GF-D8 (cell line): ENCODE results near the gene SLC6A11.

ENCODE experiments used
- DNase-seq: peaks from one replicate; lab custom pipeline; 2025; lab: John Stamatoyannopoulos, UW

The SLC6A11 gene

DNA sequence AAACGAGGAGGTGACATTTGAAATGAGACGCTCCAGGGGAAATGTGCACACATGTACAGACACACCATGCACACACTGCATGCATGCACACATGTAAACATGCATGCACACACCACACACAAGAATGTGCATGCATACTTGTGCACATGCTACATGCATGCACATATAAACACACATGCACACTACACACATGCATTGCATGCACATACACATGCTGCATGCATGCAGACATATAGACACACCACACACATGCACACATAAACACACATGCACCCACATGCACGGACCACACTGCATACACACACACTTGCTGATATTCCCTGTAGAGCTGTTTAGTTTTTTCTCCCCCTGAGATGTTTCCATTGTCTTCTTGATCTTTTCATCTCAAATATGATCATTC is 138.7 kb downstream of the SLC6A11 start:
- no peak for DNase-seq

DNA sequence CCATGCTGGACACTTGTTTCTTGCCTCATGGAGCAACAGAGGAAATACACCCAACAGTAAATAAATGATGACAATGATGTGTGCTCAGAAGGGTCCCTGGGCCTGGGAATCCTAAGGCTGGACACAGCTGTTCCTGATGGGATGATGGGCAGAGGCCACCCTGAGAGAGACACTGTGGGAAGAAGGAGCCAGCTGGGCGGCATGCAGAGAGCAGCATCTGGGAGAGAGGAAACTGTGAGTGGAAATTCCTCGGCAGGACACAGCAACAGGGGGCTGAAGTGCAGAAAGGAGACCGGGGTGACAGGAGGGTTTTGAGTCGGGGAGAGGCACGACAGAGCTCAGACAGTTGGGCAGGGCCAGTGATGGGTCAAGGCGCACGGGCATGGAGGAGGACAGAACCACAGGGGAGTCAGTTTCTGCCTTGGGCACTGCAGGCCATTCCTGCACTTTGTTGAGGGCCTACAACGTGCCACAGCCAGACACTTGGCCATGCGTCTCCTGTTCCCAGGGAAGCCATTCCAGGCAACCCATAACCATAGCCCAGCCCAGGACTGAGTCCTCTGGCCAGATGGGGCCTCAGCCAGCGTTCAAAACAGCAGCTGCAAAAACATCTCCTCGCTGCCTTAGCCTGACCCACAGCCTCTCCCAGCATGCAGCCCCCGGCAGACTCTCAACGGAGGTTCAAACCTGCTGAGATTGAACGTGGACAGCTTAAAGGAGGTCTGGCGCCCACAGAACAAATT is 139.9 kb downstream of the SLC6A11 start:
- no peak for DNase-seq

DNA sequence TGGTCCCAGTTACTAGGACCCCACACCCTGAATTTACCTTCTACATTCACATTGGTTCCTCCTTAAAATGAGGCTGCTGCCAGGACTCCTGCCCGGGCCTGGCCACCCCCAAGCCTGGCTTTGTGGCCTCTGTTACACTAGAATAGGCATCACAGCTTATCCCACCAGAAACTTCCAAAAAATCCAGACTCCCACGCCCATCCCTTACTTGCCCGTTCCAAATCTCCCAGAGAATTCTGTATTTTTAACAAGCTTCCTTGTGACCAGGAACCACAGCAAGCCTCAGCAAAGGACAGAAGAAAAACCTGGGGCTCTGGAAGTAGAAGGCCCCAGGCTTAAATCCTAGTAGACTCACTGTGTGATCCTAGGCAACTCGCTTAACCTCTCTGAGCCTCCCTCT is 140.5 kb downstream of the SLC6A11 start:
- DNase-seq, result no peak

DNA sequence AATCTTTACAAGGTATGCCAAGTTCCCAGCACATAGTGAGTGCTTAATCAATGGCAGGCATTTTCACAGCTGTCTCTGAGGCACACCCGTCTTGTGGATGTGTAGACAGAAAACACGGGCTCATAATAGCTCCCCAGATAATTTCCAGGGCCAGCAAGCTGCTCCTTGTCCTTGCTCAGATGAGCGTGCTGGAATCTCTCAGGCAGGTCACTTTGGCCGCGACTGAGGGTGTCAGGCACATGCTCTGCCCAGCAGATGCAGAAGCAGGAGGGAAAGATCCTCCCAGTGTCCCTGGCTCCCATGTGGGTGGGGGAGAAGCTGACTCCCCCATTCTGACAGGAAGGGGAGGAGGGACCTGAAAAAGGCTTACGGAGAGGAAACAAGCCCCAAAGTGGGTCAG is 141.0 kb downstream of the SLC6A11 start:
- DNase-seq, result no peak

DNA sequence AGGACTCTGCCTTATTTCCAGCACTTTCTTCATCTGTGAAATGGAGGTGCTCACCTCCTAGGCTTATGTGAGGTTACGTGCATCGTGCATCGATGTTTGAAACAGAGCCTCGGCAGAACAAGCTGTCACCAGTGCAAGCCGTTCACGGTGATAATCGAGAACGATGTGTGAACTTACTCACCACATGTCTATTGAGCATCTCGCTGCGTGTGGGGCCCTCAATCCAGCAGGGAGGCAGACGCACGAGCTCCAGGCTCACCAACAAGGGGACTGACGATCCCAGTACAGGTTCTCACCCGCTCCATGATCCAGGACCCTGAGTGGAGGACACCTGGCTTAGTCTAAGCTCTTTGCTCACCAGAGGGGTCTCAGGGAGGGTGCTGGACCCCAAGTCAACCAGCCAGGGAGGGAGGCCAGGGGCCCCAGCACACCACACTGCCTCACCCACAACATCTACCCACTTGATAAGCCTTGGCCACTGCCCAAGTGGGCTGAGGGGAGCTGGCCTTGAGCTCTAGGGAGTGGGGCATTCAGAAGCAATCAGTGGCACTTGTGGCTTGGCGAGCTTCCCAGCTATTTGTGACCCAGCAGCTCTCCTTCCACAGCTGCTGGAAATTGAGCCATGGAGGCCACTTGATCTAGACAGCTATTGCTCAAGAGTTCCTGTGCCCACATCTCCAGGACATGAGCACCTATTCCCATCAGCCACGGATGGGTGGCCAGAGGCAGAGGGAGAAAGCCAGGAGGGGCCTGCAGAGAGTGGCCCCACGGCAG is 142.1 kb downstream of the SLC6A11 start:
- peak; percentile 29 for DNase-seq

DNA sequence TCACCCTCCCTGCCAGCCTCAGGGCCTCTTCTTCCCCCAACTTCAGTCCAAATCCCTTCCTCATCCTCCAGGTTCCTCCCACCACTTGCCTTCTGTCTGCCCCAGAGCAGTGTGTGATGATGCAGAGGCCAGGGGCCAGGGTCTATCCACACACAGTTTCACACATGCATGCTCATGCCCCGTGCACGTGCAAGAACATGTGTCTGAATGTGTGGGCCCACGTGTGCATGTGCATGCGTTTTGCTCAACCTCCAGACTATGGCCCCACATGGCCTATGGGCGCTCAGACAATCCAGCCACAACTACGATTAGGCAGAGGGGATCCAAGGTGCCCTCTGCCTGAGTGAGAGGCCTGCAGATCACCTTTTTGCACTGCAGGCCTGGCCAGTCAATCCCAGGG is 144.2 kb downstream of the SLC6A11 start:
- no peak for DNase-seq

DNA sequence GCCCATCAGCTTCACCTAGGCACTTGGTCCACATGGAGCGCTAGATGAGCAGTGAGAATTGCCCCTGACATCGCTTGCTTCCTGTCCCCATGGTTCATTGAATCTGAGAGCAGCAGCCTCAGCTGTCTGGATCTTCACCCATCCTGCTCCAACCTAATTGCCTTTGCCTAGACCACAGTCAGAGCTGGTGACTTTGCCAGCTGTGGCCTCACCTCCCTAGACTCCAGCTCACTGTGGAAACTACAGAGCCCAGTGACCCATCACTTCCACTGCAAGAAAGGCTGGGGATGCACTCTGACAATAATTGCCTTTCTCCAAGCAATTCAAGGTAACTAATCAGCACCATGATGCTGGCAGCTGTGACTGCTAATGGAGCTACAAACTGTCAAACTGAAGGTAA is 145.9 kb downstream of the SLC6A11 start:
- DNase-seq, result no peak

DNA sequence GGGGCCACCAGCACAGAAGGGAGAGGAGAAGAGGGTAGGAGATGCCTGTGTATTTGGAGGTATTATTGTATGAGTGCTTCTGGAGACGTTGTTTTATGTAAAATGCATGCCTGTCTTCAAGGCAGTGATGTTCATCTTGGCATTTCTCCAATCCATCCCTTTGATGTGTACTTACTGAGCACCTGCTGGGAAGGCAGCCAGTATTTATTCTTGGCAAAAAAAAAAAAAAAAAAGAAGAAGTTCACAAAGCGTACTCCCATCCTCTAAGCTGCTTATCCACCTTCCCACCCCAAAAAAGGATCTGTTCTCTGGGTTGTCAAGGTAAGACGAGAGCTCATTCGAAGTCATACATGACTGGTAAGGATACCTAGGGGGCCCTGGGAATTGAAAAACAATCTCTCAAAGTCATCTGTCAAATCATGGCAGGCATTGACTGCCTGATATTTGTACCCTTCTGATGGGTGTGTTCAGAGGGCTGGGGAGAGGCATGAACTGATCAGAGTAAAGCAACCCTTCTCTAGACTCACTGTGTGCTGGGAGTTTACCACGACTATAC is 146.5 kb downstream of the SLC6A11 start:
- no peak for DNase-seq

DNA sequence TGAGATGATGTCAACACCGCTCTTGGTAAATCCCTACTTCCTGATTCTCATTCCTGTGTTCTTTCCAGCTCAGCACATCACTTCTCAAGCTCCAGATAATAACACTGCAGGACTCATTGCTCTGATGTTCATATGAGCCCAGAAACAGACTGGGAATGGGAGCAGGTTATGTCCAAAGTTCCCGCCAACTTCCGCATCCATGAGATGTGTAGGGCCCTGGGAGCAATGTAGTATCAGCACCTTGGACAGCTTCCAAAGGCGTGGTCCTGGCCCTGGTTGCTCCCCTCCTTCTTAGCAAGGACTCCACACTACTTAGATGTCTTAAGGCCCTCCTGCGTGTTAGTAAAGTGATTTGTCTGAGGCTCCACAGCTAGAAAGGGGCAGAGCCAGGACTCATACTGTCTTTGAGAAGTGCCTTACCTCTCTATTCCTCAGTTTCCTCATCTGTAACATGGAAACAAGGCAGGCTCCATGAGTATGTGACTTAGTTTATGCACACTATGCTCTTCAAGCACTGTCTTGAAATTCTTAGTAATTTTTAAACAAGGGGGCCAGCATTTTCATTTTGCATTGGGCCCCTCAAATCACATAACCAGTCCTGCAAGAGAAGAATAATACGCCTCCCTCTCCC is 148.6 kb downstream of the SLC6A11 start:
- no peak for DNase-seq

DNA sequence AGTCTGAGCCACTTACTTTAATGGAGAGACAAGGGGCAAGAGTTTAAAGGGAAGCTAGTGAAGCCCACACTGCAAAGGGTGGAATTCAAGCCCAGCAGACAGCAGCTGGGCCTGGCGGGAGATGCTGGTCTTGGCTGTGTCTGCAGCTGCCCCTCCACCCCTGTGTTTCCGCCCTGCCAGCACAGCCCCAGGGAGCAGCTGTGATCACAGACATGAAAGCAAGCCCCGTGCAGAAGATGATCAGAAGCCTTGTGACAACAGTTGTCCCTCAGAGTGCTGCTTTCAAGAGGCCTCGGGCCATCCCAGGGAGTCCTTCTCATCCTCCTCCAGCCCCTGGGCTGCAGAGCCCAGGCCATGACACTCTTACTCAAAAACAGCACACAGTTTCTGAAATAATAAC is 152.4 kb downstream of the SLC6A11 start:
- DNase-seq, result no peak

DNA sequence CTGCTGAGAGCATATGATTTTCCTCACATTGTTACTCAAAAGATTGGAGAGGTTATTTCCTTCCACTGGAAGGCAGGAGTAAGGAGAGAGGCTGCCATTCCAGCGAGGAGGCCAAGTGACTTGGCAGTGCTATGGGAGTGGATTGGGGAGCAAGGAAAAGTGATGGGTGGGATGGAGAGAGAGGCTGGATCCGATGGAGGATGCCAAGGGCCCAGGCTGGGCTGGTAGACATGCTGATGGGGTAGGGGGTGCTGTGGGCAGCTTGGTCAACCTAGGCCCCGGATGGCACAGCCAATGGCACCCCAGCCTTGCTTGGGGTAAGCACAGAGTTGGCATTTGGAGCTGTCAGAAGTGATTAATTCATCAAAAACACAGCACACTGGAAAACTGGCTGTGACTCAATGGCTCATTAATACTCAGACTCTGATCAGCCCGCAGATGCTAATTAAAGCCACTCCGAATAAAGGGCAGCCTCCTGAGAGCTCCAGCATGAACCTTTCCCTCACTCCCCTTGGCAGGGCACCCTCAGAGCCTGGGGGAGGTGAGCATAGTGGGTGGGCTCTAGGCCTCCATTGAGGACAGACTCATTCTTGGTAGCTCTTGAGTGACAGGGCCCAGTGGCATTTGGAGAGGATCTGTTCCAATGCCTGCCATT is 154.4 kb downstream of the SLC6A11 start:
- DNase-seq, result no peak

DNA sequence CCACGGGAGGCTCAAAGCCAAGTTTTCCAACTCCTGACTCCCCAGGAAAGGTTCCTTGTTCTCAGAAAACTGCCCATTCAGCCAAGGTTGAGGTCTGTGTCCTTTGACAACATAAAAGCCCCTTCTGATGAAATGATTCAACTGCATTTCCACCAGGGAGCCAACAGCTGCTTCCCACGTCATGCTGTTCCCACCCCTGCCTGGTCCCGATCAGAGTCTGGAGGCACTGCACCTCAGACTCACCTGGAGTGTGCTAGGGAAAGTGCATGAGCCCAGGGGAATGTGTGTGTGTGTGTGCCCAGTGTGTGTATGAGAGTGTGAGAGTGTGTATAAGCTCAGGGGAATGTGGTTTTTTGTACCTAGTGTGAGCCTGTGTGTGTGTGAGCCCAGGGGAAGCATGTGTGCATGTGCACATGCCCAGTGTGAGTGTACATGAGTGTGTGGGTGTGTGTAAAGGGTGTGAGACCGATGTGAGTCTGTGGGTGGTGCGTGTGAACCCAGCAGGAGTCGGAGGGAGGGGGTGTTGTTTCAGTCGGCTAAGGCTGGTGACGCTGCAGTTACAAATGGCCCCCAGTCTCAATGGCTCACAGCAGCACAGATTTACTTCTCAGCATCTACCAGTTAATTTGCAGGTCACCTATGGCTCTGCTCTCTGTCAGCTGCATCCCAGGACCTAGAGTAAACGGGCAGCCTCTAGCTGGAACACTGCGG is 156.2 kb downstream of the SLC6A11 start:
- DNase-seq, result no peak

DNA sequence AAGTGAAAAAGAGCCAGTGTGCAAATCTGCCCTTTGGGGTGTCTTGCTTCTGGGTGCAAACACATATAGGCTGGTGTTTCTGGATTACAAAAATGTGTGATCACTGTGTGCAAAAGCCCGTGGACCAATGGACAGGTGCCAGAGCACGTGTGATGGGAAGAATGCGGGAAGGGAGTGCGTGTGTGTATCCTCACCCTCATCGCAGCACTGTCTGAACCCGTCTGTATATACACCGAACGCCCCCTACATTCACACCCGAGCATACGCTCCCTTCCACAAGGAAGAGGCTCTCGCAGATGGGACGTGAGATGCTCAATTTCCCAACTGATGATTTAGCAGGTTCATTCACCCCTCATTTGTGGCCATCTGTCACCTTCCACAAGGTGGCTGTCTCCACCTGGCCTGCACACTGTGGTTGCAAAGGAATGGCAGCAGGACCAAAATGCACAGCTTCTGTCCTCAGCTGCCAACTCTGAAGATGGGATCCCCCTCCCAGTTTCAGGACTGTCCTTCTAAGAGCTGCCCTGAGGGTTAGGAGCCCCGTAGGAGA is 157.1 kb downstream of the SLC6A11 start:
- DNase-seq, result no peak

DNA sequence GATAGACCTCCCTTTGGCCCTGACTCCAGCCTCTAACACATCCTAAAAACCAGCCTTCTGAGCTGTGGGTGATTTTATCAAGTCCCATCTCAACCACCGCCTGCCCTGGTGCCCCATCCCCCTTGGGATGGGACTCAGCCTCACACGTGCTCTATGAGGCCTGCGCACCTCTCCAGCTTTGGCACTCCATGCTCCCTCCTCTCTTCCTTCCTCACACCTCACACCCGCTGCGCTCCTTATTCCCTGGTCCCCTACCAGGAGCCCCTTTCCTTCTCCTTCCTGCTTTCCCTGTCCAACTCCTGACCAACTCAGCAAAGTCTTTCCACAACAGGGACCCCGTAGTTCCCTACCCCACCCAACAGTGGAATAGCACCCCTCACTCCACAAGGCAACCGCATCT is 158.1 kb downstream of the SLC6A11 start:
- DNase-seq, result no peak

DNA sequence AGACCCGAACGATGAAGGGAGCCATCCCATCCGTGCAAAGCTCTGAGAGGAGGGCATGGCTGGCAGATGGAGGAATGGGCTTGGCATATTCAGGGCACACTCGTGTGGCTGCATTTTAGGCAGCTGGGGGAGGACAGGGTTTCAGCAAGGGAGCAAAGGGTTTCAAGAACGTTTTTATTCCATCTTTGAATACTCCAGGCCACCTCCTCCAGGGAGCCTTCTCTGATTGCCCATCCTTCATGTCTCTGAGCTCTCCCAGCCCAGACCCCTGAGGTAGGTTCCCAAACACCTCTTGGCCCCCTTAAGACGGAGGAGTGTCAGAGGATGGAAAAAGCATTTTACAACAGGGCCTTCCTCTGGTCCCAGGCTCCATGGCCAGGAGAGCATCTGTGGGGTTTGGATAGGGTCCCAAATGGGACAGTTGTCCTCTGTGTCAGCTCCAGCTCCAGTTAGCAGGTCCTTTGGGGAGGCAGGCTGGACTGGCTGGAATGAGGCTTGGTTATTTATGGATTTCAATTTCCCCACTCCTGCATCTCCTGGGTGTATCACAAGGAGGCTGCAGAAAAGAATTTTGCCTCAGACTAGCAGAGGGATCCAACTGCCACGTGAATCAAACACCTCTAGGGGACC is 158.8 kb downstream of the SLC6A11 start:
- no peak for DNase-seq

DNA sequence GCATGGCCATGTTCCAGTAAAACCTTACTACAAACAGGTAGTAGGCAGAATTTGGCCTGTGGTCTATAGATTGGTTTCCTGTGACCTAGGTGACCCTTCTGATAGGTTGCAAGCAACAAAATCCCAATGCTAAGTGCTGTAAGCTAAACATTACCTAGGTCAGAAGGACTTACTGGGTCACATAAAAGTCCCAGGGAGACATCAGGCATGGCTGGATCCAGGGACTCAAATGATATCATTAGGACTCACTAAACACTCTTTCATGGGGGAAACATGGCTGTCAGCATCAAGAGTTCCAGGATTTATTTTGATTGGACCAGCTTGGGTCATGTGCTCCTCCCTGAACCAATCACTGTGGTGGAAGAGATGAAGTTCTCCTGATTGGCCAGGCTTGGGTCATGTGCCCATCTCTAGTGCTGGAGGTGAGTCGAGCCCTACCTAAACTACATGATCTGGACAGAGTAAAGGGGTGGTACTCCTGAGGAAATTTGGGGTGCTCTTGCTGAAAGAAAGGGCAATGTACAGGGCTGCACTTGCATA is 159.7 kb downstream of the SLC6A11 start:
- DNase-seq, result no peak

DNA sequence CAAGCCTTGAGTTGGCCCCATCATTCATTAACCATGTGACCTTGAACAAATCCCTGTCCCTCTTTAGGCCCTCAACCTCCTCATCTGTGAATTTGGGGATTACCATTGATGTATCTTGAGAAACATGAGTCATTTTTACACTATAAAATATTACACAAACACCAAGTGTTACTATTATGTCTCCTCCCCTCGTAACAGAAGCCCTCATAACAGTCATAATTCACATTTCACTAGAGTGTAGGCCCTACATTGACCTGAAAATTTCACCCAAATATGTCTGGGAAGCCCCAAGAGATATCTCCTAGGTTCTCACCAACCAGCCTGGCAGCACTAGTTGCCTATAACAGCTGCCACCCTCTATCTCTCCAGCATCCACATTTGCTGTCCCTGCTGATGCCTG is 160.7 kb downstream of the SLC6A11 start:
- DNase-seq, result no peak

DNA sequence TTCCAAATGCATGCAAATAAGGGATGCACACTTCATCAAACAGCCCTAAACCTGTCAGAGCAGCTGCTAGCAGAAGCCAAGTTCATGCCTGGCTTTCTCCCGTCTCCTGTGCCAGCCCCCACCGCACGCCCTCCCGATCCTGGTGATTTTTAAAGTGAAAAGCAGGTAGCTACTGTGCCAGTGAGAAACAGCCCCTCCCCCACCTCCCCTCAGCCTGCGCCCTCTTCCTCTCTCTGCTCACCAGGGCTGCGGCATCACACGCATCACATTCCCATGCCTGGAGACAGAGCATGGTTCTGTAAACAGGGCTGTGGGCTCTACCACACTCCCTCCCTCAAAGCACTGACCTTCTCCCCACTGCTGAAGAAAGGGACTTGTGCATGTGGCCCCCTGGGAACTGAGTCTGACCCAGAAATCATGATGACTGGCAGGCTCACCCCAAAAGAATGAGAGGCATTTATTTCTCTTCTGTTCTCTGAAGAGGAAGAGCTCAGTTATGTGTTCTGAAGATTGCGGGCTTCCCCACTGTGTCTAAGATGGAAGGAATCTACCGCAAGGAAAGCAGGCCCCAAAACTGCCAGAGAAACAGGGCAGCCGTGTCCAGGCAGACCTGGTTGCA is 162.0 kb downstream of the SLC6A11 start:
- no peak for DNase-seq

DNA sequence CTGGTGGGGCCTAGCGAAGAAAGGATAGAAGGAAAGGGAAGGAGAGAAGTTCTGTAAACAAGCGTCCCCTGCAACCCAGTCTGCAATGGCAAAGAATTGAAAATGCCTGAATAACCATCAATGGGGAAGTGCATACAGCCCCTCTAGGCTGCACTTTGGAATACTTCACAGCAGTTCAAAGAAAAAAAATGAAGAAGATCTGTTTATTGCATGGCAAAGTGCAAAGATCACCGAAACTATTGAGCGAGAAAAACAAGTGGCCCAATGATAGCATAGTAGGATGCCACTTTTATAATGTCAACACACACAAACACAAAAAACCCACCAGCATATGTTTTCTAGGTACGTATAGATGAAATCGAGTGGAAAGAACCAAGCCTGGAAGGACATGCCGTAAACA is 162.9 kb downstream of the SLC6A11 start:
- DNase-seq, result no peak

DNA sequence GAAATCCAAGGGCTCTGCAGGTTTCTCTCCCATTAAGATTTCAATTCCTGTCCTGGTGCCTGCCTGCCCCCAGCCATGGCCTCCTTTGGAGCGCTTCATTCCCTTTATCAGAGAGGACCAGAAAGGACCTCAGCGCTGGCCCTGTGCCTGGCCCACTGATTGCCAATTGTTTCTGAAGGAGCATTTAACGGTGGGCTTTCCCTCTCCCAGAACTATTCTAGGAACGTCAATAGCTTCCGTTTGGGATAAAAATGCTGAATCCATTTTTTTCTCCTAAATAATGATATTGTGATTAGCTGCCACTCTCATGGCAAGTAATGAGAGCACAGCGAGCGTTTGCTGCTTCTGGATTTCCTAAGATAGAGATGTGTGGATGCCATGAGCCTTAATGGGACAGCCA is 164.3 kb downstream of the SLC6A11 start:
- no peak for DNase-seq
